H1 (cell line): ENCODE measurements around the gene GPRC6A. TPM values are rescaled to one million over a fixed set of nuclear protein-coding genes. Genes with fewer than 3 reads are reported as not detected.
A peak's percentile ranks its signal among the peaks of the same experiment; 100 is the strongest.

ENCODE experiments used
- CTCF ChIA-PET: fragments of 300-600 bp; sonication (Branson Sonifier 250); formaldehyde crosslinking; loops from one replicate; lab custom pipeline; 2021; ENCODE audit not compliant: partially characterized antibody; lab: Charles Lee
- POLR2A ChIA-PET: fragments of 300-600 bp; sonication (Branson Sonifier 250); formaldehyde crosslinking; loops from one replicate; lab custom pipeline; 2021; ENCODE audit warnings: inconsistent platforms; ENCODE audit not compliant: partially characterized antibody; lab: Charles Lee
- DNase-seq, 2 experiments: peaks; one replicate each; pipeline versions ENCODE4 v3.0.0 to v3.0.0-alpha.2; 2010 to 2022; ENCODE audit warnings: low spot score in 2 of 2, low read depth in 1 of 2, mixed read lengths in 1 of 2
- FAIRE-seq: peaks from 2 replicates; lab custom pipeline; 2011; peaks lifted over from hg19 to GRCh38; lab: Jason Lieb, UNC
- H2AFZ ChIP-seq: 2 replicates; pipeline ENCODE4 v1.8.1; 2012; ENCODE audit warnings: low read length, inconsistent platforms
- H2AK5ac ChIP-seq: 2 replicates; pipeline ENCODE4 v1.6.1; 2013; ENCODE audit warnings: low read depth, low read length
- H2BK120ac ChIP-seq: replicated peaks from 2 replicates; pipeline ENCODE3; 2013; ENCODE audit warnings: low read depth, low read length, inconsistent platforms
- H2BK12ac ChIP-seq: 2 replicates; pipeline ENCODE4 v1.6.1; 2013; ENCODE audit warnings: low read depth, low read length
- H2BK15ac ChIP-seq: 2 replicates; pipeline ENCODE4 v1.6.1; 2013; ENCODE audit warnings: low read length
- H2BK20ac ChIP-seq: 2 replicates; pipeline ENCODE4 v1.6.1; 2013; ENCODE audit warnings: low read length
- H2BK5ac ChIP-seq: 2 replicates; pipeline ENCODE4 v1.6.1; 2013; ENCODE audit warnings: low read depth, low read length
- H3K14ac ChIP-seq: 2 replicates; pipeline ENCODE4 v1.6.1; 2013; ENCODE audit warnings: inconsistent platforms; ENCODE audit not compliant: insufficient read length
- H3K18ac ChIP-seq: 2 replicates; pipeline ENCODE4 v1.6.1; 2013; ENCODE audit warnings: low read length; ENCODE audit errors: extremely low read depth
- H3K23ac ChIP-seq: 2 replicates; pipeline ENCODE4 v1.6.1; 2013; ENCODE audit warnings: inconsistent platforms; ENCODE audit not compliant: insufficient read length
- H3K23me2 ChIP-seq: 2 replicates; pipeline ENCODE4 v1.6.1; 2013; ENCODE audit warnings: low read depth, low read length
- H3K27ac ChIP-seq: 2 replicates; pipeline ENCODE4 v1.6.1; 2011; ENCODE audit warnings: low read depth, low read length, inconsistent platforms
- H3K27me3 ChIP-seq, 4 experiments: replicated peaks in 1 of 4; 1 replicate in 1 of 4; 2 replicates in 3 of 4; pipeline versions ENCODE4 v1.6.1 to v1.8.1; 2011 to 2013; ENCODE audit warnings: low read length in 3 of 4, mild to moderate bottlenecking in 3 of 4, inconsistent platforms in 2 of 4, mixed read lengths in 2 of 4, moderate library complexity in 1 of 4; ENCODE audit not compliant: control insufficient read depth in 3 of 4, insufficient read depth in 3 of 4; ENCODE audit errors: extremely low read depth in 1 of 4
- H3K36me3 ChIP-seq, 4 experiments: 2 replicates each; pipeline versions ENCODE4 v1.6.1 to v1.8.1; 2011 to 2013; ENCODE audit warnings: mild to moderate bottlenecking in 4 of 4, low read length in 3 of 4, moderate library complexity in 2 of 4, control low read depth in 1 of 4, inconsistent platforms in 1 of 4; ENCODE audit not compliant: insufficient read depth in 4 of 4, control insufficient read depth in 2 of 4
- H3K4ac ChIP-seq: replicated peaks from 2 replicates; pipeline ENCODE3; 2013; ENCODE audit warnings: low read length, low read depth, mixed read lengths, inconsistent platforms; ENCODE audit not compliant: insufficient read length
- H3K4me1 ChIP-seq, 4 experiments: replicated peaks in 1 of 4; 1 replicate in 1 of 4; 2 replicates in 3 of 4; pipeline versions ENCODE4 v1.6.1 to v1.8.1; 2011 to 2013; ENCODE audit warnings: low read length in 3 of 4, inconsistent platforms in 2 of 4, mixed read lengths in 1 of 4; ENCODE audit not compliant: insufficient read depth in 4 of 4, control insufficient read depth in 3 of 4
- H3K4me2 ChIP-seq, 2 experiments: 2 replicates each; pipeline versions ENCODE4 v1.6.1 to v1.8.1; 2011 to 2013; ENCODE audit warnings: low read depth in 2 of 2, low read length in 2 of 2, control low read depth in 1 of 2, inconsistent platforms in 1 of 2, mild to moderate bottlenecking in 1 of 2; ENCODE audit not compliant: insufficient read depth in 1 of 2
- H3K4me3 ChIP-seq, 4 experiments: fragments of 200-600, 300-600 bp in 1 of 4; sonication (generic), shearing (Covaris generic), sonication (Bioruptor Twin) in 1 of 4; 2 replicates each; pipeline versions ENCODE4 v1.5.1 to v1.8.1; 2011 to 2016; ENCODE audit warnings: low read length in 4 of 4, low read depth in 3 of 4, control low read depth in 2 of 4, inconsistent platforms in 2 of 4, mild to moderate bottlenecking in 2 of 4, mixed read lengths in 1 of 4, moderate library complexity in 1 of 4; ENCODE audit not compliant: insufficient read depth in 2 of 4; ENCODE audit errors: extremely low read depth in 1 of 4
- H3K56ac ChIP-seq: replicated peaks from 2 replicates; pipeline ENCODE3; 2013; ENCODE audit warnings: low read depth, mild to moderate bottlenecking, mixed read lengths, low read length, inconsistent platforms; ENCODE audit not compliant: insufficient read length
- H3K79me1 ChIP-seq: 2 replicates; pipeline ENCODE4 v1.6.1; 2013; ENCODE audit warnings: low read depth, low read length, control low read depth
- H3K79me2 ChIP-seq, 2 experiments: 2 replicates each; pipeline versions ENCODE4 v1.6.1 to v1.8.1; 2012 to 2013; ENCODE audit warnings: low read length in 2 of 2, mild to moderate bottlenecking in 2 of 2, inconsistent platforms in 1 of 2; ENCODE audit not compliant: insufficient read depth in 2 of 2, control insufficient read depth in 1 of 2
- H3K9ac ChIP-seq, 4 experiments: replicated peaks in 1 of 4; 1 replicate in 1 of 4; 2 replicates in 3 of 4; pipeline versions ENCODE4 v1.6.1 to v1.8.1; 2011 to 2013; ENCODE audit warnings: low read depth in 3 of 4, low read length in 3 of 4, control low read depth in 2 of 4, mild to moderate bottlenecking in 2 of 4, moderate library complexity in 2 of 4, inconsistent platforms in 1 of 4; ENCODE audit errors: extremely low read depth in 1 of 4
- H3K9me3 ChIP-seq, 2 experiments: 2 replicates each; pipeline versions ENCODE4 v1.6.1 to v1.8.1; 2012 to 2013; ENCODE audit warnings: mild to moderate bottlenecking in 2 of 2, moderate library complexity in 2 of 2, control low read depth in 1 of 2, inconsistent platforms in 1 of 2, low read depth in 1 of 2, low read length in 1 of 2, mixed read lengths in 1 of 2; ENCODE audit not compliant: insufficient read depth in 2 of 2
- H4K20me1 ChIP-seq, 2 experiments: replicated peaks in 1 of 2; 2 replicates each; pipeline versions ENCODE3 to v1.8.1; 2011 to 2013; ENCODE audit warnings: inconsistent platforms in 2 of 2, low read length in 2 of 2, mild to moderate bottlenecking in 1 of 2; ENCODE audit not compliant: insufficient read depth in 2 of 2, control insufficient read depth in 1 of 2
- H4K5ac ChIP-seq: 2 replicates; pipeline ENCODE4 v1.6.1; 2013; ENCODE audit warnings: low read length, low read depth, mixed read lengths, inconsistent platforms; ENCODE audit not compliant: insufficient read length
- H4K8ac ChIP-seq: 2 replicates; pipeline ENCODE4 v1.8.0; 2013; ENCODE audit warnings: mild to moderate bottlenecking, moderate library complexity, low read length, inconsistent platforms; ENCODE audit not compliant: insufficient read depth; ENCODE audit errors: extremely low read depth
- H4K91ac ChIP-seq: replicated peaks from 2 replicates; pipeline ENCODE3; 2013; ENCODE audit warnings: low read length, mixed read lengths, inconsistent platforms; ENCODE audit not compliant: insufficient read length
- FOSL1 ChIP-seq: IDR thresholded peaks from 2 replicates; pipeline ENCODE4 v1.6.1; 2011; ENCODE audit warnings: mild to moderate bottlenecking, low read depth, low read length, moderate library complexity; ENCODE audit not compliant: insufficient read depth
- MAFK ChIP-seq: IDR thresholded peaks from 2 replicates; pipeline ENCODE4 v1.6.1; 2012; ENCODE audit warnings: low read depth, mild to moderate bottlenecking, improper control_type of control experiment, low read length
- MAX ChIP-seq: IDR thresholded peaks from 2 replicates; pipeline ENCODE4 v1.6.1; 2012; ENCODE audit warnings: inconsistent platforms
- USF2 ChIP-seq: IDR thresholded peaks from 2 replicates; pipeline ENCODE4 v1.6.1; 2011; ENCODE audit warnings: low read length, improper control_type of control experiment
- WGBS, 2 experiments: shearing (Covaris generic) in 1 of 2; methylation state at CpG; one replicate each; pipeline versions ENCODE4 v1.1.6 to v1.1.7; 2013 to 2015; ENCODE audit warnings: low lambda C conversion rate in 2 of 2, mixed read lengths in 2 of 2, inconsistent platforms in 1 of 2, low coverage in 1 of 2, missing lambda C conversion rate in 1 of 2; ENCODE audit not compliant: insufficient replicate concordance in 2 of 2, insufficient coverage in 1 of 2, insufficient read length in 1 of 2; ENCODE audit errors: extremely low coverage in 1 of 2, missing lambda C conversion rate in 1 of 2; 5-methylcytosine and 5-hydroxymethylcytosine counted together
- polyA plus RNA-seq, 7 experiments: library from polyadenylated mRNA; depleted of rRNA in 3 of 7; stranded (reverse) in 5 of 7; unstranded in 2 of 7; fragments of >200 nt in 5 of 7; fragments of 200-250 nt in 2 of 7; gene quantifications; 1 replicate in 5 of 7; 2 replicates in 1 of 7; 4 replicates in 1 of 7; pipeline versions ENCODE4 v1.2.1 to v1.2.3, GENCODE V29; 2011 to 2013; ENCODE audit warnings: missing spikeins in 2 of 7, mixed read lengths in 2 of 7
- total RNA-seq: library from RNA; stranded (reverse); fragmentation: NEBNext Ultra II Directional; extraction: Animal tissue kit (Norgen Biotek cat#: 25700); gene quantifications from 2 replicates; pipeline ENCODE4 v1.2.1, GENCODE V29; 2021

Gene GPRC6A
- total and polyA plus RNA-seq, 2 of the 8 experiments (the other 6 are each of a cell fraction or from before 2014, with no cell fraction given): 0.09 to 0.22 TPM

- FAIRE-seq: no peak
- Histone ChIP-seq H3K27me3 (peaks cover 8 to 31% (median 24%) of the 10 kb centered on the region in 4 experiments), H4K8ac (peak overlapping the region; percentile 41; the same call in 1 of the 2 replicates), H3K36me3 (no peaks in the 10 kb centered on the region), H2BK5ac (no peak overlapping the region), H2BK20ac (no peak overlapping the region), H3K27ac (no peak overlapping the region), H3K4me3 (peak overlapping the region; percentile 33 to 72 (median 68)), H4K20me1 (no peaks in the 10 kb centered on the region), H4K5ac (no peak overlapping the region), H3K4me1 (peaks cover 0 to 2% (median 0%) of the 10 kb centered on the region in 4 experiments; a peak in 3 of 7 replicates), H2BK12ac (no peak overlapping the region), H3K4me2 (peak overlapping the region; percentile 63 to 97; a peak in 3 of 4 replicates), H3K14ac (no peak overlapping the region), H2AK5ac (no peak overlapping the region), H3K79me2 (no peaks in the 10 kb centered on the region), H3K23me2 (peaks cover 12% of the 10 kb centered on the region; the same call in 1 of the 2 replicates), H2BK120ac (no peak overlapping the region), H3K9me3 (no peaks in the 10 kb centered on the region), H4K91ac (no peak overlapping the region), H3K79me1 (no peaks in the 10 kb centered on the region), H3K18ac (no peak overlapping the region), H3K4ac (no peak overlapping the region), H3K23ac (no peak overlapping the region), H2AFZ (peak overlapping the region; percentile 98; the same call in 1 of the 2 replicates), H3K9ac (no peak overlapping the region), H3K56ac (no peak overlapping the region), H2BK15ac (no peak overlapping the region)
- TF ChIP-seq MAFK (no peak), MAX (no peak), USF2 (no peak), FOSL1 (no peak)
- ChIA-PET CTCF (interaction anchor here (1.0 to 1.4 kb wide), 2 partner anchors 16 to 19 kb away, joined by 3 read pairs; no protein-coding TSS in a partner anchor), POLR2A (no interaction called here)
- 52% methylated on average over 11 of the region's 11 CpGs; no CpG with 5 or more reads in 1 of the 2 experiments for WGBS, 2 experiments
- no peak for DNase-seq
These were observed 64.8 kb downstream of the GPRC6A start for GRCh38 chr6:116763906-116764628.
